HCT116 (cell line): ENCODE data around the gene MIEF1. TPM values are rescaled to one million over a fixed set of nuclear protein-coding genes. Genes with fewer than 3 reads are reported as not detected.

ENCODE experiments used
- ATAC-seq: fragments of 200-7000 bp; cut with Tn5 transposase; 2 replicates; pipeline ENCODE4 v1.9.1; 2020; ENCODE audit warnings: mild to moderate bottlenecking, moderate library complexity
- BruUV-seq: library from RNA; stranded (reverse); fragments of 400-500 nt; replicated peaks from 2 replicates; lab custom pipeline; 2021; lab: Mats Ljungman, UMichigan
- CTCF ChIA-PET: fragments of 300-600 bp; sonication (Branson Sonifier 250); formaldehyde crosslinking; loops from one replicate; lab custom pipeline; 2021; ENCODE audit warnings: antibody characterized with exemption; lab: Charles Lee
- POLR2A ChIA-PET: fragments of 300-600, 350-600 bp; sonication (Branson Sonifier 250); formaldehyde crosslinking; loops from one replicate; lab custom pipeline; 2021; ENCODE audit warnings: antibody characterized with exemption; lab: Charles Lee
- RAD21 ChIA-PET, 2 experiments: fragments of 300-600 bp; sonication (Branson Sonifier 250); formaldehyde crosslinking; loops; one replicate each; lab custom pipeline; 2023; ENCODE audit warnings: low total read pairs in 2 of 2; ENCODE audit not compliant: uncharacterized antibody in 2 of 2, unreplicated experiment in 2 of 2, low non-redundant PET in 1 of 2; lab: Charles Lee
- DNase-seq: peaks from one replicate; pipeline ENCODE4 v3.0.0-alpha.2; 2010; ENCODE audit warnings: low read depth, low spot score
- H2AFZ ChIP-seq: fragments of 200-600 bp; shearing (Covaris generic), sonication (generic); 2 replicates; pipeline ENCODE4 v1.6.1; 2017; ENCODE audit warnings: low read depth, mixed run types, mixed read lengths, antibody characterized with exemption, low read length; ENCODE audit not compliant: poor library complexity, severe bottlenecking
- H3K27ac ChIP-seq: 2 replicates; pipeline ENCODE4 v1.5.1; 2012; ENCODE audit warnings: low read depth, low read length
- H3K27me3 ChIP-seq: fragments of 200-600 bp; sonication (generic); 2 replicates; pipeline ENCODE4 v1.6.1; 2016; ENCODE audit warnings: mixed run types, low read length, mixed read lengths; ENCODE audit not compliant: insufficient read depth
- H3K36me3 ChIP-seq, 2 experiments: fragments of 200-500 bp in 1 of 2; fragments of 200-600 bp in 1 of 2; sonication (Bioruptor generic) in 1 of 2; sonication (generic) in 1 of 2; 2 replicates each; pipeline versions ENCODE4 v1.5.1 to v1.6.1; 2014 to 2016; ENCODE audit warnings: low read length in 2 of 2, inconsistent platforms in 1 of 2, mixed read lengths in 1 of 2, mixed run types in 1 of 2; ENCODE audit not compliant: insufficient read depth in 2 of 2, control insufficient read depth in 1 of 2
- H3K4me1 ChIP-seq, 2 experiments: fragments of 200-600 bp in 1 of 2; sonication (generic) in 1 of 2; 2 replicates each; pipeline versions ENCODE4 v1.5.1 to v1.6.1; 2012 to 2017; ENCODE audit warnings: low read length in 2 of 2, inconsistent platforms in 1 of 2, mild to moderate bottlenecking in 1 of 2, mixed read lengths in 1 of 2, mixed run types in 1 of 2, moderate library complexity in 1 of 2; ENCODE audit not compliant: insufficient read depth in 2 of 2, control insufficient read depth in 1 of 2
- H3K4me2 ChIP-seq: fragments of 200-600 bp; sonication (generic); 2 replicates; pipeline ENCODE4 v1.6.1; 2017; ENCODE audit warnings: mixed run types, low read length, mixed read lengths
- H3K4me3 ChIP-seq, 2 experiments: fragments of 200-600 bp in 1 of 2; sonication (generic) in 1 of 2; replicated peaks in 1 of 2; 2 replicates each; pipeline ENCODE4 v1.5.1; 2011 to 2016; ENCODE audit warnings: low read length in 2 of 2, control low read depth in 1 of 2, low read depth in 1 of 2, mild to moderate bottlenecking in 1 of 2, mixed read lengths in 1 of 2, mixed run types in 1 of 2
- H3K79me2 ChIP-seq: fragments of 200-600 bp; sonication (generic); 2 replicates; pipeline ENCODE4 v1.6.1; 2017; ENCODE audit warnings: mild to moderate bottlenecking, mixed run types, low read length, moderate library complexity, mixed read lengths; ENCODE audit not compliant: insufficient read depth
- H3K9ac ChIP-seq: fragments of 200-600 bp; sonication (generic); 2 replicates; pipeline ENCODE4 v1.6.1; 2016; ENCODE audit warnings: low read length, mixed read lengths
- H3K9me2 ChIP-seq: fragments of 200-600 bp; sonication (generic), shearing (Covaris generic); 2 replicates; pipeline ENCODE4 v1.6.1; 2017; ENCODE audit warnings: mixed run types, mild to moderate bottlenecking, moderate library complexity; ENCODE audit not compliant: insufficient read depth
- H3K9me3 ChIP-seq, 2 experiments: fragments of 200-500 bp in 1 of 2; fragments of 200-600 bp in 1 of 2; sonication (Bioruptor generic) in 1 of 2; sonication (generic) in 1 of 2; 2 replicates each; pipeline ENCODE4 v1.6.1; 2014 to 2017; ENCODE audit warnings: low read length in 2 of 2, mixed read lengths in 2 of 2, inconsistent platforms in 1 of 2, low read depth in 1 of 2, mild to moderate bottlenecking in 1 of 2, mixed run types in 1 of 2, moderate library complexity in 1 of 2; ENCODE audit not compliant: control insufficient read depth in 1 of 2, insufficient read depth in 1 of 2
- H4K20me1 ChIP-seq: fragments of 200-600 bp; sonication (generic), shearing (Covaris generic); 2 replicates; pipeline ENCODE4 v1.6.1; 2017; ENCODE audit warnings: mixed run types, mild to moderate bottlenecking, moderate library complexity; ENCODE audit not compliant: insufficient read depth
- EGR1 ChIP-seq: IDR thresholded peaks from 2 replicates; pipeline ENCODE4 v1.6.1; 2012; ENCODE audit warnings: low read depth
- FOSL1 ChIP-seq: IDR thresholded peaks from 2 replicates; pipeline ENCODE4 v1.6.1; 2012; ENCODE audit warnings: low read depth
- JUND ChIP-seq: IDR thresholded peaks from 2 replicates; pipeline ENCODE4 v1.6.1; 2012
- MAX ChIP-seq: IDR thresholded peaks from 2 replicates; pipeline ENCODE4 v1.6.1; 2012
- POLR2A ChIP-seq: IDR thresholded peaks from 2 replicates; pipeline ENCODE4 v1.7.0; 2011; ENCODE audit warnings: borderline replicate concordance; ENCODE audit not compliant: insufficient read depth, insufficient read length; ENCODE audit errors: extremely low read depth
- RAD21 ChIP-seq: IDR thresholded peaks from 2 replicates; pipeline ENCODE4 v1.6.1; 2012; ENCODE audit warnings: low read depth, mild to moderate bottlenecking
- SIN3A ChIP-seq: IDR thresholded peaks from 2 replicates; pipeline ENCODE4 v1.6.1; 2012; ENCODE audit warnings: low read depth
- SP1 ChIP-seq: IDR thresholded peaks from 2 replicates; pipeline ENCODE4 v1.6.1; 2012; ENCODE audit warnings: low read depth
- YY1 ChIP-seq: IDR thresholded peaks from 2 replicates; pipeline ENCODE4 v1.6.1; 2011; ENCODE audit warnings: low read length, low read depth, moderate library complexity, mild to moderate bottlenecking; ENCODE audit not compliant: insufficient replicate concordance; ENCODE audit errors: extremely low read depth
- ZNF274 ChIP-seq: fragments of 200-500 bp; sonication (Bioruptor generic); IDR thresholded peaks from 2 replicates; pipeline ENCODE4 v1.6.1; 2014; ENCODE audit warnings: mild to moderate bottlenecking, low read depth, low read length, inconsistent platforms
- intact Hi-C: fragments of 100-400 bp; cut with micrococcal nuclease; formaldehyde crosslinking; loops from 2 replicates; pipeline ENCODE4 v1.10.0; 2022
- total RNA-seq: library from RNA; stranded (reverse); gene quantifications from one replicate; pipeline ENCODE4 v1.2.1, GENCODE V29; 2021; ENCODE audit not compliant: unreplicated experiment
- TF ChIP-seq, protein P1 (sequence below): IDR thresholded peaks from 2 replicates; pipeline ENCODE4 v1.6.1; 2011; ENCODE audit warnings: mild to moderate bottlenecking, low read length, moderate library complexity; ENCODE audit not compliant: insufficient replicate concordance; ENCODE audit errors: extremely low read depth

The MIEF1 gene
- total RNA-seq, 1 experiment from 2014 or later = 42.8 TPM

DNA sequence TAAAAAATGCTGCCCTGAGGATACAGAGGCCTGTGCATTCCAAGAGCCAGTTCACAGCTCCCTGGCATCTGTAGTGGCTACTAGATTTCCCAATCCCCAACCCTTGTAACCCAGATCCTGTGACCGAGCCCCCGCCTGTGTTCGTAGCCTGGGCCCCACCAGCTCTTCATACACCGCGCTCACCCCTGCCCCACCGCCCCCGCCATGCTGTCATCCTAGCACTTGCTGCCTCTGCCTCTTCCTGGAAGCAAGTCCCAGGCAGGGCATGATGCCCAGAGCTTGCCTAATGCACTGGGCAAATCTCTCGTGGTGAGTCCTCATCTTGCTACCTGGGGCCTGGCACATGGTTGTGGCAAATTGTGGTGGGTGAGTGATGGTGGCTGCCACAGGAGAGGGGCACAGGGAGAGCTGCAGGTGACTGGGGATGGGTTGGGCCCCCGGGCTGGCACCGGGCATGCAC, 38.1 kb upstream of the MIEF1 start:
- Histone ChIP-seq H3K36me3 (no peaks in the 10 kb centered on the region), H3K27ac (no peak overlapping the region), H4K20me1 (no peaks in the 10 kb centered on the region)
- RAD21 ChIA-PET = no interaction called here
- no peak for ATAC-seq
- TF ChIP-seq MAX (no peak), EGR1 (no peak), JUND (no peak), FOSL1 (no peak), ZNF274 (no peak), SP1 (no peak)
- TF ChIP-seq, all 23 proteins: peak for 0
- intact Hi-C loops = no loop called here
- H3K9me2 ChIP-seq = no peaks in the 10 kb centered on the region
- H3K4me3 ChIP-seq = no peak overlapping the region
- H2AFZ ChIP-seq = no peak overlapping the region
- BruUV-seq = no TSS peak
- no peaks in the 10 kb centered on the region for H3K27me3 ChIP-seq
- no peaks in the 10 kb centered on the region for H3K79me2 ChIP-seq
- no peak overlapping the region for H3K4me2 ChIP-seq
- H3K9ac ChIP-seq = no peak overlapping the region
- no peak for DNase-seq
- CTCF ChIA-PET = no interaction called here
- no peaks in the 10 kb centered on the region for H3K4me1 ChIP-seq
- POLR2A ChIA-PET = no interaction called here
- no peaks in the 10 kb centered on the region for H3K9me3 ChIP-seq

- H3K4me2 ChIP-seq = no peak overlapping the region
- H3K27ac ChIP-seq = no peak overlapping the region
- H2AFZ ChIP-seq = no peak overlapping the region
- no peak overlapping the region for H3K9ac ChIP-seq
- H3K9me2 ChIP-seq = no peaks in the 10 kb centered on the region
- no peak for DNase-seq
- H3K4me1 ChIP-seq = peaks cover 0 to under 1% of the 10 kb centered on the region in 2 experiments; a peak in 1 of 4 replicates
- BruUV-seq = no TSS peak
- no peak for TF ChIP-seq SIN3A
- TF ChIP-seq, protein P1, sequence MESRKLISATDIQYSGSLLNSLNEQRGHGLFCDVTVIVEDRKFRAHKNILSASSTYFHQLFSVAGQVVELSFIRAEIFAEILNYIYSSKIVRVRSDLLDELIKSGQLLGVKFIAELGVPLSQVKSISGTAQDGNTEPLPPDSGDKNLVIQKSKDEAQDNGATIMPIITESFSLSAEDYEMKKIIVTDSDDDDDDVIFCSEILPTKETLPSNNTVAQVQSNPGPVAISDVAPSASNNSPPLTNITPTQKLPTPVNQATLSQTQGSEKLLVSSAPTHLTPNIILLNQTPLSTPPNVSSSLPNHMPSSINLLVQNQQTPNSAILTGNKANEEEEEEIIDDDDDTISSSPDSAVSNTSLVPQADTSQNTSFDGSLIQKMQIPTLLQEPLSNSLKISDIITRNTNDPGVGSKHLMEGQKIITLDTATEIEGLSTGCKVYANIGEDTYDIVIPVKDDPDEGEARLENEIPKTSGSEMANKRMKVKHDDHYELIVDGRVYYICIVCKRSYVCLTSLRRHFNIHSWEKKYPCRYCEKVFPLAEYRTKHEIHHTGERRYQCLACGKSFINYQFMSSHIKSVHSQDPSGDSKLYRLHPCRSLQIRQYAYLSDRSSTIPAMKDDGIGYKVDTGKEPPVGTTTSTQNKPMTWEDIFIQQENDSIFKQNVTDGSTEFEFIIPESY = no peak
- no peak for TF ChIP-seq POLR2A
- no peak for TF ChIP-seq YY1
- TF ChIP-seq RAD21 = no peak
- TF ChIP-seq, all 23 proteins: peak for 0
- Histone ChIP-seq H3K36me3 (no peaks in the 10 kb centered on the region), H3K9me3 (no peaks in the 10 kb centered on the region), H3K27me3 (no peaks in the 10 kb centered on the region), H3K79me2 (no peaks in the 10 kb centered on the region), H3K4me3 (no peak overlapping the region), H4K20me1 (no peaks in the 10 kb centered on the region)
- RAD21 ChIA-PET = no interaction called here
- no peak for ATAC-seq
- POLR2A ChIA-PET = no interaction called here
- intact Hi-C loops = no loop called here
- CTCF ChIA-PET = no interaction called here
Measured at GRCh38 chr22:39466228-39467006, 35.7 kb upstream of the MIEF1 start.
